Stimulated activated CD4-positive, alpha-beta T cell treated with anti-CD3 and anti-CD28 coated beads, Interleukin-2, amount 100 ng/mL, for 4 hours (primary cell): ENCODE measurements around the gene GPR137.

Experiments
- DNase-seq: peaks from one replicate; pipeline ENCODE4 v3.0.0-alpha.2; 2020; ENCODE audit warnings: low read depth

GPR137 gene

DNA sequence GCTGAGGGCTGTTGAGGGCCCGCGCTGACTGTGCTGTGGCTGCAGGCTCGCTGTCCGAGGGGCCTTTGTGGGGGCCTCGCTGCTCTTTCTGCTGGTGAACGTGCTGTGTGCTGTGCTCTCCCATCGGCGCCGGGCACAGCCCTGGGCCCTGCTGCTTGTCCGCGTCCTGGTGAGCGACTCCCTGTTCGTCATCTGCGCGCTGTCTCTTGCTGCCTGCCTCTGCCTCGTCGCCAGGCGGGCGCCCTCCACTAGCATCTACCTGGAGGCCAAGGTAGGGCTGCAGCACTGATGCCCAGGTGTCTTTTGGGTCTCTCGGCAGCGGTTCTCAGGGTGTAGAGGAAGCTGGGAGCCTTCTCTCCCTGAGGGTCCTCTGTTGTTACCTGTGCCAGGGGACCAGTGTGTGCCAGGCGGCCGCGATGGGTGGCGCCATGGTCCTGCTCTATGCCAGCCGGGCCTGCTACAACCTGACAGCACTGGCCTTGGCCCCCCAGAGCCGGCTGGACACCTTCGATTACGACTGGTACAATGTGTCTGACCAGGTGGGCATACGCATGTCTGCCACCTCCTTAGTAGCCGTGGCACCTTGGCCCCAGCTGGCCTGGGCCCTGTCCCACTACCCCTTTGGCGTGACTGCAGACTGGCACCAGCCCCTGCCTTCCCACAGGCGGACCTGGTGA is 2.2 kb downstream of the GPR137 start:
- no peak for DNase-seq

DNA sequence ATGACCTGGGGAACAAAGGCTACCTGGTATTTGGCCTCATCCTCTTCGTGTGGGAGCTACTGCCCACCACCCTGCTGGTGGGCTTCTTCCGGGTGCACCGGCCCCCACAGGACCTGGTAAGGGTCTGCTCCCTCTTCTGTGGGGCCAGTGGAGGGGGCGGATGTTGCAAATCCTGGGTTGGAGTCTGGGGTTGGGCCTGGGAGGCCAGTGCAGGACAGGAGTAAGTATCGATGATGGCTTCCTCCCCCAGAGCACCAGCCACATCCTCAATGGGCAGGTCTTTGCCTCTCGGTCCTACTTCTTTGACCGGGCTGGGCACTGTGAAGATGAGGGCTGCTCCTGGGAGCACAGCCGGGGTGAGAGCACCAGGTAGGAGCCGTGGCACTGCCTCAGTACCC is 2.7 kb downstream of the GPR137 start:
- no peak for DNase-seq

DNA sequence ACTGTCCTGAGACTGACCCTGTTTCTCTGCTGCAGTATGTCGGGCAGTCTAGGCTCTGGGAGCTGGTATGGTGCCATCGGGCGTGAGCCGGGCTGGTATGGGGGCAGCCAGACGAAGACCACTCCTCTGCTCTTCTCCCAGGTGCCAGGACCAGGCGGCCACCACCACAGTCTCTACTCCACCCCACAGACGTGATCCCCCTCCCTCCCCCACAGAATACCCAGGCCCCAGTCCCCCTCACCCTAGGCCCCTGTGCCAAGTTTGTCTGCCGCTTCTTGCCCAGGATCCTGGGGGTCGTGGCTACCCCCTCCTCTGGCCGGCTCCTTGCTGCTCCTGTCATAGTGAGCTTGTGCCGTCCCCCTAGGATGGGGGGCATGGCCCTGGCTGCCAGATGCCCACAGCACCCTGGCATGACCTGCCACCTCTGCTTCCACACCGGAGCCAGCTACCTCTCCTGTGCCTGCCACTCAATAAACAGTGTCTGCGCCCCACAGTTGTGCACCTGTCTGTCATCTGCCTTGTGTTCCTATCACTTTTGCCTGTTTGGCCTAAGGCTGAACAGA is 3.4 kb downstream of the GPR137 start:
- DNase-seq = no peak

DNA sequence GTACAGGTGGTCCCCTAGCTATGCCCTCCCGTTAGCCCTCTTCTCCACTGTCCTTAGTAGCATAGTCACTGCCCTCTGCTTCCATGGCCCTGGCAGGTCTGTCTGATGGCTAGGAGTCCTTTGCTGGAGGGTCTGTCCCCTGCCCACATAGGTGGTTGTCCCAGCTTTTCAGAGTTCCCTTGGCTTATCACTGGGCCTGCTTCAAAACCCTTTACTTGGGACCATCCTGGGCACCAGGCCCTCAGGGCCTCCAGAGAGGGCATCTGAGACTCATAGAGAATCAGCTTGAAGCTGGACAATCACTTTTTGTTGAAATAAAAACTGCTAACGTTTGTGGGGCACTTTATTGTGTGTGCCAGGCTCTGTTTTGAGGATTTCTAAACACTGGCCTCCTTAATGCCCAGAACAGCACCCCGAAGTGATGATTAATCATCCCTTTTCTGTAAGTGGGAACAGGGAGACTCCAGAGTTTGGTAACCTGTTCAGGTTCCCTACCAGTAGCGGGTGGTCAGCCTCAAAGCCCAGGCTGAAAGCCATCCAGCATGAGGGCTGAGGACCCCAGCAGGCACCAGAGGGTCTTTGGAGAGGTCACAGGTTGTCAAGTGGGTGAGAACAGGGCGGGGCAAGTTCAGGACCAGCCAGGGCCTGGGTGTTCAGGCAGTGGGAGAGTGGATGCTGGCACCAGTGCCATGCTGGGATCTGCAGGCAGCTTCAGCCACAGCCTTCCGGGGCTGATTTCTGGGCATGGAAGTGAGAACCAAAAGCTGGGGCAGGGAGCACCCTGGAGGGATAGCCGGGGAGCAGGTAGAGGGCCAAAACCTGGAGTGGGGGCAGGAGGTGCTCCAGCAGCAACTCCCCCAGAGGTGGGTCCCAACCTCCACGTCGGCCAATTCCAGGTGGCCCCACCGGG is 5.0 kb downstream of the GPR137 start:
- DNase-seq = no peak

DNA sequence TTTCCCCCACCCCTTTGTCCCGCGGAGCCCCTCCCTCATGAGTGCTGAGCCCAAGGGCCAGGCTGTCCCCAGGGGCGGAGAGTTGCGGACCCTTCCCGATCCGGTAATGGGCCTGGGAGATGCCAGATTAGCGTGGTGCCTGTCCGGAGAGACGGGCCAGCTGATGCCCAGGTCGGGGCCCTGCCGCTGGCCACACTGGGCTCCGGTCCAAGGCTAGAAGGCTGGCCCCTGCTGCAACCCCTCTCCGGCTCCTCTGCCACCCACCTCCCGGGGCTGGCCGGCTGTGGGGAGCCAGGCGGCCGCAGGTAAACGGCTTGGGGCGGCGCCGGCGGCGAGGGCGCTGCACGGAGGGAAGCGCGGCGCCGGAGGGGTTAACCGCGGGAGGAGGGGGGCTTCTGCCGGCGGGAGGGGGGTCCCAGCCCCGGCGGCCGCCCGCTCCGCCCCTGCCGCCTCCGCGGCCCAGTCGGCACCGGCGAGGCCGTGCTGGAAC is 5.7 kb downstream of the GPR137 start, which contains the start of gene KCNK4:
Gene KCNK4, plus strand, starts transcription at position 41 of the 490 bp plus-strand sequence. CDS start 1,717 bp downstream, outside the sequence.
- DNase-seq = no peak

DNA sequence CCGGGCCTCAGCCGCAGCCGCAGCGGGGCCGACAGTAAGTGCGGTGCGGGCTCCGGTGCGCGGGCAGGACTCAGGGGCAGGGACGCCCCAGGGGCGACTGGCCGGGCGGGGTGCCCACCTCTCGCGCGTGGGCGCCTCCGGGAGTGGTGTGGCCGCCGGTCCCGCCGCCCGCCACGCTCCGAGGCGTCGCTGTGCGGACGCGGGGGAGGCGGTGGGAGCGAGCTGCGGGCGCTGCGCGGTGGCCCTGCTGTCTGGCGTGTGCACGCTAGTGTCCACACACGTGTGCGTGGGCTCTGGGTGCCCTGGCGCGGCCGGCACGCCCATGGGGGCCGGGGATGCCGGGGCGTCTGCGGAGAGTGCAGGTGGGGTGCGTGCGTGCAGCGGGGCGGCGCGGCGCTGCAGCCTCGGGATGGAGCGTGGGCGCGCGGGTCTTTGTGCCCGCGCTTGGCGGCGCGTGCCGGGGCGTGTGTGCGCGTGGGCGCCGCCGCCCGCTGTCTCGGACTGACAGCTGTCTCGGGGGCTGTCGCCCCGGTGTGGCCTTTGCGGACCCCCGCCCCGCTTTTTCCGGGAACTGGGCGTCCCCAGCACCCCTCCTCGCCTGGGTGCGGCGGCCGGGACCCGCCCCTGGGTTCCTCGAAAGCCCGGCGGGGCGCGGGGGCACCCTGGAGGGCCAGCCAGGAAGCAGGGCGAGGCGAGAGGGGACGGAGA is 6.3 kb downstream of the GPR137 start:
- no peak for DNase-seq

DNA sequence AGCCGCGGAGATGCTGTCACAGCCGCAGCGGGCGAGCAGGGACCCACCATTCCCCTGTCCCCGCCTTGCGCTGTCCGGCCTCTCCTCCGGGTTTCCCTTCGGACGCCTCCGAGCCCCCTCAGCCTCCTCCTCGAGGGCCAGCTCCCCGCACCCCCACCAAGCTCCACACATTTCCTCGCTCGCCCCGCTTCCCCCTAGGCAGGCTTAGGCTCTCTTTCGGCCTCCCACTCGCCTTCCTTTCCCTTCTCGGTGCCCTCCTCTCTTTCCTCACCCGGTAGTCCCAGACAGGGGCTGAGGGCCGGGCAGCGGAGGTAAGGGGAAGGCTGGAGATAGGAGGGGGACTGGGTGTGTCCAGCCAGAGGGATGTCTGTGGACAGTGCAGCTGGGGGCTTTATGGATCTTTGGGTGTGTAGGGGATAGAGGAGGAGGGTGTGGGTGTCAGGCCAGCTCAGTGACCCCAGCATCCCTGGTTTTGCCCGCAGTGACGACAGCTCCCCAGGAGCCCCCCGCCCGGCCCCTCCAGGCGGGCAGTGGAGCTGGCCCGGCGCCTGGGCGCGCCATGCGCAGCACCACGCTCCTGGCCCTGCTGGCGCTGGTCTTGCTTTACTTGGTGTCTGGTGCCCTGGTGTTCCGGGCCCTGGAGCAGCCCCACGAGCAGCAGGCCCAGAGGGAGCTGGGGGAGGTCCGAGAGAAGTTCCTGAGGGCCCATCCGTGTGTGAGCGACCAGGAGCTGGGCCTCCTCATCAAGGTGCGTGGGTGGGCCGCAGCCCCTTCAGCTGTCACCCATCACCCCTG is 7.0 kb downstream of the GPR137 start:
- DNase-seq = no peak

DNA sequence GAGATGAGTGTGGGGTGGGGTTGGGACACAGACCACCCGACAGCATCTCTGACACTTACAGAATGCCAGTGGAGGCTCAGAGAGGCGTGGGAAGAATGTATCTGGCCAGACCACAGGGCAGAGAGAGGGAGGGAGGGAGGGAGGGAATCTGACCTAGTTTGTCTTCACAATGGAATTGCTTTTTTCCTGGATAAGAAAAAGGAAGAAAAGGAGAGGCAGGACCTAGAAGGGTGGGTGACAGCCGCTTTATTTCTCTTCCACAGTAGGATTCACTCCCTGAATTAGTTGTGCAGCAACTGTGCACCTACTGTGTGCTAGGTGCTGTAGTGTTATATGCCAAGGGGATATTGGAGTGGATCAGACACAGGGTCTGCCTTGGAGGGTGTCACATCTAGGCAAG is 9.1 kb downstream of the GPR137 start:
- DNase-seq = no peak

DNA sequence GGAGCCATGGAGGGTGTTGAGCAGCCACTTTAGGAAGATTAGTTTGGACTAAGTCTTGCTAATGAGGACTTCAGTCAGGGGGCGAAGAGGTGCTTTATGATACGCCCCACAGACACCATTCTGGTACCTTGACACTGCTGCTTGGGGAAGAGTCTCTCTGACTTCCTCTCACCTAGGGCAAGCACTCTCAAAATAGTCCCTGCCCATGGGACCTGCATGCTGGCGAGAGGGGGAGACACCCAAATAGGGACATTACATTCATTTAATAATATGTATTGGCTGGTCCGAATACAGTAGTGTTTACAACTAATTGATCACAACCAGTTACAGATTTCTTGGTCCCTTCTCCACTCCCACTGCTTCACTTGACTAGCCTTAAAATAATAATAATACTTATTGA is 10.1 kb downstream of the GPR137 start:
- DNase-seq = no peak

DNA sequence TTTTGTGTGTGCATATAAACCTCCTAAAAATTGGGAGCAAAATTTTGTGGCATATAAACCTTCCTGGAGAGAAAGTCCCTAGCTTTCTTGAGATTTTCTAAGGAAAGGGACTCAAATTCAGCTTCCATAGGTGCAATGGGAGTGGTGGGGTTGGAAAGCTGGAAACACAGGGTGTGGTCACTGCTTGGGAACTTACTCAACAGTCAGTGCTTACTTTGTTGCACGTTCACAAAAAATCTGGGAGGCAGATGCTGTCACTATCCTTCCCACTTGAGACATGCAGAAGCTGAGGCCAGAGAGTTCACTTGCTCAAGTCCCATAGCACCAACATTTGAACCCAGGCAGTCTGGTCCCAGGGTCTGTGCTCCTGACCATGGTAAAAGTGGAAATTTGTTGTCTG is 10.6 kb downstream of the GPR137 start:
- no peak for DNase-seq

DNA sequence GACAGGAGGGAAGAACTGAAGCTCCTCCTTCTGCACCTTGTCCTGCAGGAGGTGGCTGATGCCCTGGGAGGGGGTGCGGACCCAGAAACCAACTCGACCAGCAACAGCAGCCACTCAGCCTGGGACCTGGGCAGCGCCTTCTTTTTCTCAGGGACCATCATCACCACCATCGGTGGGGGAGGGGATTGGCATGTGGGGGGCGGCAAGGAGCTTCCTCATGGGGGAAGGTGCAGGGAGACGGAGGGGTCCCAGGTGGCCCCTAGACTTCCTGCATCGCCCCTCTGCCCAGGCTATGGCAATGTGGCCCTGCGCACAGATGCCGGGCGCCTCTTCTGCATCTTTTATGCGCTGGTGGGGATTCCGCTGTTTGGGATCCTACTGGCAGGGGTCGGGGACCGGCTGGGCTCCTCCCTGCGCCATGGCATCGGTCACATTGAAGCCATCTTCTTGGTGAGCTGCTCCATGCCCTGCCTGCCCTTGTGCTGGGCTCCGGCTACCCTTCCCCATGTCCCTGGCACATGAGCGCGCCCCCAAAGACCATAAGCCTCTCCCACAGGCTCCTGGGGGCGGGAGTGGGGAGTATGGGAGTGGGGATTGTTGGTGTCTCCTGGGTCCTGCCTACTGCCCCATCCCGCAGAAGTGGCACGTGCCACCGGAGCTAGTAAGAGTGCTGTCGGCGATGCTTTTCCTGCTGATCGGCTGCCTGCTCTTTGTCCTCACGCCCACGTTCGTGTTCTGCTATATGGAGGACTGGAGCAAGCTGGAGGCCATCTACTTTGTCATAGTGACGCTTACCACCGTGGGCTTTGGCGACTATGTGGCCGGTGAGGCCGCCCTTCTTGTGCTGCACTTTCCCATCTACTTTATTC is 11.4 kb downstream of the GPR137 start:
- no peak for DNase-seq

DNA sequence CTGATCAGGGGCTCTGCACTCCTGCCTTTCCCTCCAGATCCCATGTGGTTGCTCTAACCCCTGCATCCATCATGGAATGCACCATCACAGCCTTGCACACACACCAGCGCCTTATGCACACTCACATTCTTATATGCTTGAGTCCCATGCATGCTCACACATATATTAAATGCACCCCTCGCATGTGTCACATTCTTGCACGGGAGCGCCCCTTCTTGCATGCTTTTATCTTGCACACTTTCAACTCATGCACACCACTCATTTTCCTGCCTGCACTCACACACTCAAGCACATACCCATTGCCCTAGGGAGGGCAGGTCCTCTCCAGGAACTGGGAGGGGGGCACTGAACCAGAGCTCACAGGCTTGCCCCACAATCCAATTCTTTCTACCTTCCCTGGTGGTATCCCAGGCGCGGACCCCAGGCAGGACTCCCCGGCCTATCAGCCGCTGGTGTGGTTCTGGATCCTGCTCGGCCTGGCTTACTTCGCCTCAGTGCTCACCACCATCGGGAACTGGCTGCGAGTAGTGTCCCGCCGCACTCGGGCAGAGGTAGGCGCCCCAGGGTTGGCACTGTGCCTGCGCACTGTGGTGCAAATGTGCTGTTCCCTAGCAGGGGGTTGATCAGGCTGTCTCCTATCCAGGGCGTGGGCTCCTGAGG is 12.2 kb downstream of the GPR137 start:
- no peak for DNase-seq

DNA sequence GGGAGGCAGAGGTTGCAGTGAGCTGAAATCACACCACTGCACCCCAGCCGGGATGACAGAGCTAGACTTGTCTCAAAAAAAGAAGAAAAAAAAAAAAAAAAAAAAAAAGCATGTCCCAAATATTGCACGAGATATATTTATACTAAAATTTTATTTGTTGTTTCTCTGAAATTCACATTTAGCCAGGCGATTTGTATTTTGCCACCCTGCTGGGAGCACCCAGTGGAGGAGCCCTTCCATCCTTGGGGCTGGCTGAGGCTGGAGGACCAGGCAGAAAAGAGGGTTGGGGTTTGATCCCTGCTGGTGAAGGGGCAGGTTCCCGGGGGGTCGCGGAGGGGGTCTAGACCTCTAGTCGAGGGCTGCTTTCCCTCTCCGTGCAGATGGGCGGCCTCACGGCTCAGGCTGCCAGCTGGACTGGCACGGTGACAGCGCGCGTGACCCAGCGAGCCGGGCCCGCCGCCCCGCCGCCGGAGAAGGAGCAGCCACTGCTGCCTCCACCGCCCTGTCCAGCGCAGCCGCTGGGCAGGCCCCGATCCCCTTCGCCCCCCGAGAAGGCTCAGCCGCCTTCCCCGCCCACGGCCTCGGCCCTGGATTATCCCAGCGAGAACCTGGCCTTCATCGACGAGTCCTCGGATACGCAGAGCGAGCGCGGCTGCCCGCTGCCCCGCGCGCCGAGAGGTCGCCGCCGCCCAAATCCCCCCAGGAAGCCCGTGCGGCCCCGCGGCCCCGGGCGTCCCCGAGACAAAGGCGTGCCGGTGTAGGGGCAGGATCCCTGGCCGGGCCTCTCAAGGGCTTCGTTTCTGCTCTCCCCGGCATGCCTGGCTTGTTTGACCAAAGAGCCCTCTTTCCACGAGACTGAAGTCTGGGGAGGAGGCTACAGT is 13.6 kb downstream of the GPR137 start:
- no peak for DNase-seq

DNA sequence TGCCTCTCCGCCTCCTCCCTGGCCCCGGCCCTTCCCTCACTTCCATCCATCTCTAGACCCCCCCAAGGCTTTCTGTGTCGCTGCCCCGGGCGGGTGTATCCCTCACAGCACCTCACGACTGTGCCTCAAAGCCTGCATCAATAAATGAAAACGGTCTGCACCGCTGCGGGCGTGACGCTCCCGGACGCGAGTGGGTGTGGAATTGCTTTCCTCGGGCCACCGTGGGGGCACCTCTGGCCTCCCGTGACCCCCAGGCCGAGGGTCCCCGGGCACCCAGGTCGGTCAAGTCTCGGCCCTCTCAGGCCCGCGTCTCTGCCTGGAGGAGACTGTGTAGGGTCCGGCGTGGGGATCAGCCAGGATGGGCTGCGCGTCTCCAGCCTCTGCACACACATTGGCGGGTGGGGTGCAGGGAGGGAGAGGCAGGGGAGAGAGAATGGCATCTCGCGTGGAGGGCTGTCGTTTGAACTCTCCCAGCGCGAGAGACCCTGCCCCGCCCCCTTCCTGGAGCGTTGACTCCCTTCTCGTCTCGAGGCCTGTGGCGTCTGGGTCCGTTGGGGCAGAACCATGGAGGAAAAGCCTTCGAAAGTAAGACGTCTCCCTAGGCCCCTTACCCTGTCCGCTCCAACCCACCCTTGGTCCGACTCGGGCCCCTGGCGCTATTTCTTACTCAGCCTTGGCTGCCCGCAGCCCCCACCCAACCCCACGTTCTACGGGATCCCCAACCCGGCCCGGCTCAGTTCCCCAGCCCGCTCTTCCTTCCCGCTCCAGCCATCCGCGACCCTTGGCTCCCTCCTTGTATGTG is 14.4 kb downstream of the GPR137 start, which contains the start of gene CATSPERZ:
Gene CATSPERZ, plus strand, starts transcription at position 512 of the 802 bp plus-strand sequence. Its CDS starts 53 bp downstream, at position 565.
- DNase-seq = no peak

DNA sequence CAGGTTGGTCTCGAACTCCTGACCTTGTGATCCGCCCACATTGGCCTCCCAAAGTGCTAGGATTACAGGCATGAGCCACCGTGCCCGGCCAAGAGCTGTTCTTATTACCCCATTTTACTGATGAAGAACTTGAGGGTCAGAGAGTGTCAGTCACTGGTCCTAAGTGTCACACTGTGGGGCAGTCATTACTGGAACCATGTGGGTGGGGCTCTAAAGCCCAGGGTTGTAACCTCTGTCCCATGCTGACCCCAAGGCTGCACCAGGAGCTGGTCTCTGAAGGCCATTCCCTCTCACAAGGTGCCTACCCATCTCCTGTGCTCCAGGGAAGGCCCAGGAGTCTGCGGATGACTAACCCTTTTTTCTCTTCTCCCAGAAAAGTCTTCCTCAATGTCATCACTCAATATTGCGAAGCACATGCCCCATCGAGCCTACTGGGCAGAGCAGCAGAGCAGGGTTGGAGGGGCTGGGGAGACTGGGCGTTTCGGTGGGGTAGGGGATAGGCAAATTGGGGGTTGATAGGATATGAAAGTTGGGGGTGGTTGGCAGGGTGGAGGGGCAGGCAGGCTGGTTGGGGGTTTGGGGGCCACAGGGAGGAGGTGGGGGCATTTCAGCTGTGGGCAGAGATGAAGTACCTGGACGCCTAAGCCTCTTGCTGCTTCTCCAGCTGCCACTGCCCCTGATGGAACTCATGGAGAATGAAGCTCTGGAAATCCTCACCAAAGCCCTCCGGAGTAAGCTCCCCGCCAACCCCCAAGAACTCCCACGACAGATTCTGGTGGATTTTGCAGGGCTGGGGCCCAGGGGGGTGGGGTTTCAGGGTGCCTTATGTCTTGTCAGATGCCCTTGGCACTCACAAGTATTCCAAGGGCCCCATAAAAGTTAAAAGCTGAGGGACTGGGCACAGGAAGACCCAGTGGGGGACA is 17.7 kb downstream of the GPR137 start:
- DNase-seq = no peak

DNA sequence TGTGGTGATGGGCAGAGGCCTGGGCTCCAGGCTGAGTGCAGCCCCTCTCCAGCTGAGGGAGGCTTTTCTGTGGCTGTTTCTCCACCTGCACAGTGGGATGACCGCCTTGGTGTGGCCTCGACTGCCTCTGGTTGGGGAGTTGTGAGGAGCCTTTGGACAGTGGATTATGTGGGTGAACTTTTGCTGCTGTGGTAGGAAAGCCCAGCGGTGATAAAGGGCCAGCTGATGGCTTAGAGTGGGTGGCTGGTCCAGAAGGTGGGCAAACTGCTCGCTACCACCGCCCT is 18.3 kb downstream of the GPR137 start:
- no peak for DNase-seq
